ENCODE measurements around the gene NGLY1.

The NGLY1 gene

GRCh38 chr3:25683882-25684281 is 99.4 kb downstream of the NGLY1 start:
- no peak overlapping the region for H3K9ac ChIP-seq (ENCODE audit: low read length in 2 of 2)
- H3K27me3 ChIP-seq (ENCODE audit: control insufficient read depth in 1 of 2, insufficient read depth in 2 of 2, low read length in 2 of 2), result no peaks in the 10 kb centered on the region
- no peaks in the 10 kb centered on the region for H3K4me1 ChIP-seq (ENCODE audit: control insufficient read depth, insufficient read depth, low read length)
- no peaks in the 10 kb centered on the region for H3K36me3 ChIP-seq (ENCODE audit: control insufficient read depth in 2 of 2, insufficient read depth in 2 of 2, low read length in 2 of 2)
- H3K27ac ChIP-seq (ENCODE audit: low read length), result no peak overlapping the region
- no peaks in the 10 kb centered on the region for H3K9me3 ChIP-seq (ENCODE audit: control insufficient read depth in 2 of 2, low read length in 2 of 2)
- H3K4me3 ChIP-seq (ENCODE audit: low read length in 2 of 2), result no peak overlapping the region

GRCh38 chr3:25683410-25683809 is 99.8 kb downstream of the NGLY1 start:
- Histone ChIP-seq H3K36me3 (ENCODE audit: control insufficient read depth in 2 of 2, insufficient read depth in 2 of 2, low read length in 2 of 2) (no peaks in the 10 kb centered on the region), H3K4me1 (ENCODE audit: control insufficient read depth, insufficient read depth, low read length) (no peaks in the 10 kb centered on the region), H3K27ac (ENCODE audit: low read length) (no peak overlapping the region), H3K4me3 (ENCODE audit: low read length in 2 of 2) (no peak overlapping the region), H3K9me3 (ENCODE audit: control insufficient read depth in 2 of 2, low read length in 2 of 2) (no peaks in the 10 kb centered on the region), H3K27me3 (ENCODE audit: control insufficient read depth in 1 of 2, insufficient read depth in 2 of 2, low read length in 2 of 2) (no peaks in the 10 kb centered on the region), H3K9ac (ENCODE audit: low read length in 2 of 2) (no peak overlapping the region)

- H3K27ac ChIP-seq (ENCODE audit: low read length), result no peak overlapping the region
- H3K9me3 ChIP-seq (ENCODE audit: control insufficient read depth in 2 of 2, low read length in 2 of 2), result no peaks in the 10 kb centered on the region
- H3K9ac ChIP-seq (ENCODE audit: low read length in 2 of 2), result no peak overlapping the region
- H3K27me3 ChIP-seq (ENCODE audit: control insufficient read depth in 1 of 2, insufficient read depth in 2 of 2, low read length in 2 of 2), result no peaks in the 10 kb centered on the region
- H3K4me1 ChIP-seq (ENCODE audit: control insufficient read depth, insufficient read depth, low read length), result no peaks in the 10 kb centered on the region
- H3K4me3 ChIP-seq (ENCODE audit: low read length in 2 of 2), result no peak overlapping the region
- no peaks in the 10 kb centered on the region for H3K36me3 ChIP-seq (ENCODE audit: control insufficient read depth in 2 of 2, insufficient read depth in 2 of 2, low read length in 2 of 2)
Measured at GRCh38 chr3:25679642-25680302, 103.5 kb downstream of the NGLY1 start.

GRCh38 chr3:25679166-25679565 is 104.1 kb downstream of the NGLY1 start:
- H3K36me3 ChIP-seq (ENCODE audit: control insufficient read depth in 2 of 2, insufficient read depth in 2 of 2, low read length in 2 of 2), result no peaks in the 10 kb centered on the region
- no peak overlapping the region for H3K4me3 ChIP-seq (ENCODE audit: low read length in 2 of 2)
- H3K9ac ChIP-seq (ENCODE audit: low read length in 2 of 2), result no peak overlapping the region
- peaks cover 0 to 2% of the 10 kb centered on the region in 2 donors for H3K27me3 ChIP-seq (ENCODE audit: control insufficient read depth in 1 of 2, insufficient read depth in 2 of 2, low read length in 2 of 2)
- H3K27ac ChIP-seq (ENCODE audit: low read length), result no peak overlapping the region
- no peaks in the 10 kb centered on the region for H3K9me3 ChIP-seq (ENCODE audit: control insufficient read depth in 2 of 2, low read length in 2 of 2)
- H3K4me1 ChIP-seq (ENCODE audit: control insufficient read depth, insufficient read depth, low read length), result no peaks in the 10 kb centered on the region

GRCh38 chr3:25678581-25678980 is 104.7 kb downstream of the NGLY1 start:
- H3K27ac ChIP-seq (ENCODE audit: low read length), result no peak overlapping the region
- no peak overlapping the region for H3K9ac ChIP-seq (ENCODE audit: low read length in 2 of 2)
- H3K9me3 ChIP-seq (ENCODE audit: control insufficient read depth in 2 of 2, low read length in 2 of 2), result no peaks in the 10 kb centered on the region
- H3K27me3 ChIP-seq (ENCODE audit: control insufficient read depth in 1 of 2, insufficient read depth in 2 of 2, low read length in 2 of 2), result peaks cover 0 to 2% of the 10 kb centered on the region in 2 donors
- no peaks in the 10 kb centered on the region for H3K4me1 ChIP-seq (ENCODE audit: control insufficient read depth, insufficient read depth, low read length)
- no peaks in the 10 kb centered on the region for H3K36me3 ChIP-seq (ENCODE audit: control insufficient read depth in 2 of 2, insufficient read depth in 2 of 2, low read length in 2 of 2)
- no peak overlapping the region for H3K4me3 ChIP-seq (ENCODE audit: low read length in 2 of 2)

GRCh38 chr3:25677121-25677520 is 106.1 kb downstream of the NGLY1 start:
- Histone ChIP-seq H3K9ac (ENCODE audit: low read length in 2 of 2) (no peak overlapping the region), H3K36me3 (ENCODE audit: control insufficient read depth in 2 of 2, insufficient read depth in 2 of 2, low read length in 2 of 2) (no peaks in the 10 kb centered on the region)

GRCh38 chr3:25674670-25675069 is 108.6 kb downstream of the NGLY1 start:
- H3K27ac ChIP-seq (ENCODE audit: low read length), result no peak overlapping the region
- no peak overlapping the region for H3K4me3 ChIP-seq (ENCODE audit: low read length in 2 of 2)
- H3K36me3 ChIP-seq (ENCODE audit: control insufficient read depth in 2 of 2, insufficient read depth in 2 of 2, low read length in 2 of 2), result no peaks in the 10 kb centered on the region
- no peak overlapping the region for H3K9ac ChIP-seq (ENCODE audit: low read length in 2 of 2)
- H3K27me3 ChIP-seq (ENCODE audit: control insufficient read depth in 1 of 2, insufficient read depth in 2 of 2, low read length in 2 of 2), result peaks cover 0 to 2% of the 10 kb centered on the region in 2 donors
- H3K4me1 ChIP-seq (ENCODE audit: control insufficient read depth, insufficient read depth, low read length), result no peaks in the 10 kb centered on the region
- no peaks in the 10 kb centered on the region for H3K9me3 ChIP-seq (ENCODE audit: control insufficient read depth in 2 of 2, low read length in 2 of 2)

More at GRCh38 chr3:25677121-25677520, 106.1 kb downstream of the NGLY1 start:
- no peaks in the 10 kb centered on the region for H3K9me3 ChIP-seq (ENCODE audit: control insufficient read depth in 2 of 2, low read length in 2 of 2)
- no peak overlapping the region for H3K4me3 ChIP-seq (ENCODE audit: low read length in 2 of 2)
- no peak overlapping the region for H3K27ac ChIP-seq (ENCODE audit: low read length)
- peaks cover 0 to 2% of the 10 kb centered on the region in 2 donors for H3K27me3 ChIP-seq (ENCODE audit: control insufficient read depth in 1 of 2, insufficient read depth in 2 of 2, low read length in 2 of 2)
- no peaks in the 10 kb centered on the region for H3K4me1 ChIP-seq (ENCODE audit: control insufficient read depth, insufficient read depth, low read length)

GRCh38 chr3:25673738-25674298 is 109.4 kb downstream of the NGLY1 start:
- Histone ChIP-seq H3K27ac (ENCODE audit: low read length) (no peak overlapping the region), H3K36me3 (ENCODE audit: control insufficient read depth in 2 of 2, insufficient read depth in 2 of 2, low read length in 2 of 2) (no peaks in the 10 kb centered on the region), H3K9ac (ENCODE audit: low read length in 2 of 2) (no peak overlapping the region), H3K4me1 (ENCODE audit: control insufficient read depth, insufficient read depth, low read length) (no peaks in the 10 kb centered on the region), H3K27me3 (ENCODE audit: control insufficient read depth in 1 of 2, insufficient read depth in 2 of 2, low read length in 2 of 2) (peaks cover 0 to 2% of the 10 kb centered on the region in 2 donors), H3K9me3 (ENCODE audit: control insufficient read depth in 2 of 2, low read length in 2 of 2) (no peaks in the 10 kb centered on the region), H3K4me3 (ENCODE audit: low read length in 2 of 2) (no peak overlapping the region)

All from stomach smooth muscle (tissue), 2 donors.